ENCODE measurements around the gene TARS1.

Gene TARS1

DNA sequence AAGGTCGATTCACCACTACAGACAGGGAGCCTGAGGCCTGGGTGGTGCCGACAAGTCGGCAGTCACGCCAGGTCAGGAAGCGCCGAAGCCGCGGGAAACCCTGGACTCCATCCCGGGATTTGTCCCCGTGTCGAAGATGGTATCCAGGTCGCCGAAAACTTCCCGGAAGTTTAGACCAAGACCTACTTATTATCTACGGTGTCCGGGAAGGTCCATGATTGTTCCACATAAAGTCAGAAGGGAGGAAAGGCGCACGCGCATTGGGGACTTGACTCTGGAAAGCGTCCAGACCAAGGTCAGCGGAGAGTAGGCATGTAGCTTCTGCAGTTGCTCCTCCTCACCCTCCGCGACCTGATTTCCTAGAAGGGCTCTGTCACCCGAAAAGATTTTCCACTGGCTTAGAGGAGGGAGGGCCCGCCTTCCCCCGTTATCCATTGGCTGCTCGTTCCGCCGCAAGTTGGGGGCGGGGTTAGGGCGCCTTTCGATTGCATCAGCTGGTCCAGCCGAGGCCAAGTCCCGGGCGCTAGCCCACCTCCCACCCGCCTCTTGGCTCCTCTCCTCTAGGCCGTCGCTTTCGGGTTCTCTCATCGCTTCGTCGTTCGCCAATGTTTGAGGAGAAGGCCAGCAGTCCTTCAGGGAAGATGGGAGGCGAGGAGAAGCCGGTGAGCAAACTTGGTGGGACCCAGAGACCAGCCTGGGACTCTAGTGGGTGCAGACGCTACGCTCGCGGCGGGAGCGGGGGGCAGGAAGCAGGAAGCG lies at the start of gene TARS1:
TARS1 (plus strand) TSS at position 484 of the 759 bp plus-strand sequence; CDS start at position 606, 122 bp downstream.
- peak; percentile 100 for DNase-seq

DNA sequence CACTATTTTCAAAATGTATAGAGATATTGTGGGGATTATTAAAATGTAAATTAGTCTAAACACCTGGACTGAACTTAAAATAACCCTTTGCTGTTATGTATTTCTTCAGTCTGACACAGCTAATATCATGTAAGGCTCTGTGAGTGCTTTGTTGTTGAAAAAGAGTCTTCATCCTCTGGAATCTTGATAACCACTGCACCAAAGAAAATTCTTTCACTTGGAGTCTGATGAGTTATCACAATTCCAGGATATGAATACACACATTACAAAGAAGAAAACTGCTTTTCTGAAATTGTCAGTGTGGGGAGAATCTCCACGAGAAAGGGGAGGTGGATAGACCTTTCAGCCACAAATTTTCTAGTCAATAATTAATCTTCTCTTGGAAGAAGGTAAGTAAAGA lies 42.3 kb upstream of the TARS1 start:
- DNase-seq, result no peak

DNA sequence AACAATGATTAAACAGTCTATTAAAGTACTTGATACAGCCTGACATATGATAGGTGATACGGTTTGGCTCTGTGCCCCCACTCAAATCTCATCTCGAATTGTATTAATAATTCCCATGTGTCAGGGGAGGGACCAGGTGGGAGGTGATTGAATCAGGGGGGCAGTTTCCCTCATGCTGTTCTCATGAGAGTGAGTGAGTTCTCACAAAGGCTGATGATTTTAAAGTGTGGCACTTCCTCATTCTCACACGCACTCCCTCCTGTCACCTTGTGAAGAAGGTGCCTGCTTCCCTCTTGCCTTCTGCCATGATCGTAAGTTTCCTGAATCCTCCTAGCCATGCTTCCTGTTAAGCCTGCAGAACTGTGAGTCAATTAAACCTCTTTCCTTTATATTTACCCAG lies 40.1 kb upstream of the TARS1 start:
- no peak for DNase-seq

DNA sequence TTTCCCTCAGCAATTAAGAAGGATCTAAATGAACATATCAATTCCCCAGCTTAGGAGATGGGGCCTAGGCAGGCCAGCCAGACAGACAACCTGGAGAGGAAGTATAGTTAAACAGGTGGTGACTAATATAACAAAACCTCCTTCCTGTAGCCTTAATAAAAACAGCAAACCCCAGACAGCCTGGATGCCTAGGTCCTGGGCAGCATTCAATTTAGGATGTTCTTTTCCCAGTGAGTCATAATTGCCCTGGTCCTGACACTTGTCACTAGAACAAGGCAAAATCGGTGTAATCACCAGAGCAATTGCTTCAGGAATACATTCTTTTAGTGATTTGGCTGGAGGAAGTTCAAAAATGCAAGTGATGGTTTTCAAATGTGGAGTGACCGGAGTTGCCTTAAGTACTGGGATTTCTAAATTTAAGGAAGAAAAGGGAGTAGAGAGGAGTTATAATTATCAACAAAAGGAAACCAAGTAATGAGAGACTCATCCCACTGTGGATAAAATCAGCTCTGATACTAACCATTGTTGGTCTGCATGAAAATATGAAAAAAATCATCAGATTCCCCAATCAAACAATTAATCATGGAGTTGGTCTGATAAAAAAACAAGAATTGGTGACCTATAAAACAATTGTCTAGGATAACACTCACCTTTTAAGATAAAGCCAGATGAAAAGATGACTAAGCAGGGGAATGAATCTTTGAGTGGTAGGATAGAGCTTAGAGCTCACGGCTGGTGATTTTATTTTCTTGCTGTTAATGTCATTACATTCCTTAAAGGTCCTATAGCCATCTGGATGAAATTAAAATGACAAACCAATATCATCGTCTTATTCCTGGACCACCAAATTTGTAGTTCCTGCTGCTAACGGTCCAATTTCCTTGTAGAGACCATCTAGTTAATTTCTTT lies 39.0 kb upstream of the TARS1 start:
- DNase-seq, result no peak

DNA sequence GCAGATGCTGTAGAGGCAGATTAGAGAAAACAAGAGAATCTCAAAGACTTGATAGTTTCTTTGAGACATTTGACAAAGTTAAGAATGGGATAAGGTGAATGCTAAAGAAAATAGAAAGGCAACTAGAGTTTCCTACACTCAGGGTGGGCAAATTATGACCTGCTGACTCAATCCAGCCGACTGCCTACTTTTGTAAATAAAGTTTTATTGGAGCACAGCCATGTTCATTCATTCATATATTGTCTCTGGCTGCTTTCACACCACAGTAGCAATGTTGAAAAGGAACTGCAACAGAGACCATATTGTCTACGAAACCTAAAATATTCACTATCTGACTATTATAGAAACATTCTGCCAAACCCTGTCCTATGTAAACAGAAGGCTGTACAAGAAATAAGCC lies 37.6 kb upstream of the TARS1 start:
- no peak for DNase-seq

DNA sequence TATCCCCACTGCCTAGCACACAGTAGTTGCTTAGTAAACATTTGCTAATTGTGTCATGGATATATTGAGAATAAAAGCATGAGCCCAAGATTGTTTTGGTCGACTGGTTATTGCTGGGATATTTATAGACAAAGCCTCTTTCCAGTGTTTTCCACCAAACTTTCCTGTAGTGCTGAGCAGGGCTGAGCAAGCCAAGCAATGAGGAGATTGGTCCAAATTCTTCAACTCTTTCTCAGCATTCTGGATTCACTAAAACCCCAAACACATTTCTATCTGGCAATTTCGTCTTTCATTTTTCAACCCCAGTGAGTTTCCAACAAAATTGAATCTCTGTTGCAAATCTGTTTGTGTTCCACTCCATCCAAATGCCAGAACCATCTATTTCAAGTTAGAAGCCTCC lies 31.9 kb upstream of the TARS1 start:
- no peak for DNase-seq

DNA sequence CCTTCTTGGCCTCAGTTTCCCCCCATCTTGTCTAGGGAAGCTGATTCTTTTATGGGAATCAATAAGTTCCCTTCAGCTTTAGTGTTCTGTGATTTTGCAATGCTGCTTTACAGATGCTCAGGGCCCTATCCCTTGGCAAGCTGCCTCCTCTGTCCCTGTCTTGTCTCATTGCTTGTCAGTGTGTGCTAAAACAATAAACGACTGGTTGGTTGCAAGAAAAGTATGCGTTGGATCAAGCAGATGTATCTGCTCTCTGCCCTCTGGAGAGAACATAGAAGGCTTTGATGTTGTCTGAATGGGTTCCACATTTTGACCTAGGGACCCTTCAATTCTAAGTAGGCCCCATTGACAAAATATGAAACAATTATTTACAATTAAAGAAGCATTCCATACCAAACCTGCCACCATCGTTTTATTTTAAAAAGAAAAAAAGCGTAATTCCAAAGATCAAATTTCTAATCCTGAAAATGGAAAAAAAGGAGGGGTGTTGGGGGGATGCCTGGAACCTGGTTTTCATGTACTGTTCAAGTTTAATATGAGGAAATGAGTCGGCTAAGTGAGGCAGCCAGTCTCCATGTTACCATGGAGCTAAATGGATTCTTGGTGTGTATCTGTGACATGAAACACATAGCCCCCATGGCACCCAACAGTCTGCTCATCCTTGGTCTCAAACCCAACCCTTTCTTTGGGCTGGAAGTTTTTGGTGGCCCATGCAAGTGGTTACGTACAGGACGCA lies 31.2 kb upstream of the TARS1 start:
- DNase-seq, result no peak

DNA sequence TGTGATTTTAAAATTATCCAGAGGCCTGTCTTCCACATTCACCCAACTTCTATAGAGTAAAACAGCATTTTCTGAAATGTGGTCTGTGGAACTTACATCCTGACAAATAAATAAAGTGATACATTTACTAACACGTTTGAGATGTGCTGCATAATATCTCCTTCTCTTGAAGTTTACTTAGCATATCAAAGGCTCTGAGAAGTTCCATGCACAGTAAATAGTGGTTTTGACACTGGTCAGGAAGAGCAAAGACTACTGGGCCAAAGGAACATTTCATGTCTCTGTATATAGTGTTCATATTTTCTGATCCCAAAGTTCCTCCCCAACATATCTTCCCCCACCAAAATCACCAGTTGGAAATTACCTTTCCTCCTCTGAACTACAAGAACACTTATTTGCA lies 30.5 kb upstream of the TARS1 start:
- DNase-seq, result no peak

DNA sequence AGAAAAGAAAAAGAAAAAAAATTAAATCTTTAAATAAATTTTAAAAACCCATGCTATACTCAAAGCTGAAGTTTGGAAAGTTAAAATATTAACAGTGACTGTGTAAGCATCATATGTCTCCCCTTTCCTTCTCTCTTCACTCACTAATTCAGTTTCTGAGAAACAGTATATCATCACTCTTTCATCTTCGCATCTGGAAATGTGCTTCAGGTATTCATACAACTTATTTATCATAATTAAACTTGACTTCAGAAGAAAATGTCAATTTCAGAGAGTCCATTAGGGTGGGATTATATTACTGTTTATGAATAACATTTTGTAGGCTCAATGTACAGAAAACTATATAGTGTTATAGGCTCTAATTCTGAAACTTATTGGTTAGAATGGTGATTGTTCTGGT lies 29.3 kb upstream of the TARS1 start:
- DNase-seq, result no peak

DNA sequence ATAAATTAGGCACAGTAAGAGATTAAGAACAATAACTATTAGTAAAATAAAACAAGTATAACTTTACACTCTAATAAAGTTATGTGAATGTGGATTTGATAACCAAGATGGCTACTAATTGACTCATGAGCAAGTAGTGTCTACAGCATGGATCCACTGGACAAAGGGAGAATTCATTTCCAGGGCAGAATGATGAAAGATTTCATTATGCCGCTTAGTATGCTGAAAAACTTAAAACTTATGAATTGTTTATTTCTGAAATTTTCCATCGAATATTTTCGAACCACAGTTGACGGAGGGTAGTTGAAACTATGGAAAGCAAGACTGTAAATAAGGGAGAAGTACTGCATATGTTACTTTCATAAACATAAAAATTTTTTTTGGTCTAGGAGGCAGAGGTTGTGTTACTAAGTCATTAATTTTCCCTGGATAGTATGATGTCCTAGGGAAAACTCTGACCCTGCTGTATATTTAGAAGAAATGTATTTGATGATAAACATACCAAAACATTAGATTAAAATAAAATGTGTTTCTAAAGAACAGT lies 24.9 kb upstream of the TARS1 start:
- DNase-seq, result no peak

DNA sequence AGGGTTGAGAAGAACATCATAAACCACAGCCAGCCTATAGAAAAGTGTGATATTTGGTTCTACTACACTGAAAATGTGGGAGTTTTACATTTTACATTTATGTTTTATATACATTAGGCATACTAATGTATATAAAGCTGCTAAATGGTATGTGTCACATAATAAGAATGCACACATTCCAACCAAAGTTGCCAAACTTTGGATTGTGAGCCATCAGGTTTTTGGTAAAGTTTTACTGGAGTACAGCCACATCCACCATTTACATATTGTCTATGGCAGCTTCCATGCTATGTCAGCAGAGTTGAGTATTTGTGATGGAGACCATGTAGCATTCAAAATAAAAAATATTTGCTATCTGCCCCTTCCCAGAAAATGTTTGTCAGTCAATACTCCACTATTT lies 23.1 kb upstream of the TARS1 start:
- no peak for DNase-seq

DNA sequence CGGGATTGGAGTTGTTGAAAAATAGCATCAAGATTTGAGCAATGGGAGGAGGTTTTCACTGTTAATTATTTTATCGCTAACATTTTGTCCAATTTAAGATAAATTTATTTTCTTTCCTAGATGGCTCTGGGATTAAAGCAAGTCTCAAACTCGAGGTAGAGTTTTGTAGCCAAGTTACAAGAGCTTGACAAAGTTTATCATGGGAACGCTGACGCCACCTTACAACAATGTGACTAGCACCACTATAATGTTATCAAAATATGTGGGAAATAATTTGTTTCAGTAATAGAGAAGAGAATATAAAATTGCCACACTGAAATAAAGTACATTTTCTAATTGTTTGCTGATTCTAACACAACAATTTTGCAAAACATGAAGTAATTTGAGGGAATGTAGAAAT lies 19.8 kb upstream of the TARS1 start:
- DNase-seq, result no peak

DNA sequence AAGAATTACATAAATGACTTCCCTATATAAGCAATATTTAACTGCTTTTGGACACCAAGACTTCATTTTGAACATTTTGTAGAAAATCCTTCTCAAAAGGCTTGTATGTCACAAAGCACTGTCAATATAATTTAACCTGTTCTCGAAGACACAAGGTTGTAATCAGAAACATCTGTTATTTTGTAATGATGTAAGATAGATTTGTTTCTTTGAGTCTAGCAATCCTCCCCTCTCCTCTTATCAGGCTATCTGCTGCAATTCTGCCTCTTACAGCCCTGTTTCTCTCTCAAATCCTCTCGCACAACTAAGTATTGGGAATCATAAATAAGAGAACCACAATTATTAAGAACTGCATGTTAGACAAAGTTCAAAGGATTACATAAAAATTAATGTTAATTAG lies 18.6 kb upstream of the TARS1 start:
- DNase-seq, result no peak

DNA sequence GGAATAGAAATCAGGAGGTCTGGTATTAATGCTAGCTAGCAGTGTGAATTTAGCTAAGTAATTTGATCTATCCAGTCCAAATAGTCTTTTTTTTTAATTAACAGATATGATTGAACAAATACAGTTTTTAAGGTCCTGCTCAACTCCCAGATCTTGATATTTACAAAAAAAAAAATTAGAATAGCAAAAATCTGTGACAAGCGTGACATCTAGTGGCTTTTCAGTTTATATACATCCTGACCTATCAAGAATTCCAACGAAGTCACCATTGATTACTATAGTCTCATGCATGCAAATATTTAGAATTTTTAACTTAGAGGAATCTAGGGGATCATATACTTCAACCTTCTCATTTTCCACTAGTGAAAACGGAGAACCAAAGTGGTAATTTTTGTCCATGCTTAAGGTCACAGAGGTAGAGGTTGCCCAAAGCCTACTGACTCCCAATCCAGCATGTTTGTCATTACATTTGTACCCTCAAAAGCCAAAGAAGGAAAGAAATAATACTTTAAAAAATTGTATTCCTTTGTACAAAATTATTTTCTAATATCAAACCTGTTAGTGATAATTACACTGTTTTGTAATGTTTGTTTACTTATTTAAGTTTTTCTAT lies 17.6 kb upstream of the TARS1 start:
- DNase-seq, result peak; percentile 38

DNA sequence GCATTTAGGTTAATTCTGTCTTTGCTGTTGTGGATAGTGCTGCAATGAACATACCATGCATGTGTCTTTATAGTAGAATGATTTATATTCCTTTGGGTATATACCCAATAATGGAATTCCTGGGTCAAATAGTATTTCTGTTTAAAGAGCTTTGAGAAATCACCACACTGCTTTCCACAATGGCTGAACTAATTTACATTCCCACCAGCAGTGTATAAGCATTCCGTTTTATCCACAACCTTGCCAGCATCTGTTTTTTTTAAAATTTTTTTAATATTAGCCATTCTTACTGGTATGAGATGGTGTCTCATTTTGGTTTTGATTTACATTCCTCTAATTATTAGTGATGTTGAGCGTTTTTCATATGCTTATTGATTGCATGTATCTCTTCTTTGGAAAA lies 15.5 kb upstream of the TARS1 start:
- DNase-seq, result no peak

DNA sequence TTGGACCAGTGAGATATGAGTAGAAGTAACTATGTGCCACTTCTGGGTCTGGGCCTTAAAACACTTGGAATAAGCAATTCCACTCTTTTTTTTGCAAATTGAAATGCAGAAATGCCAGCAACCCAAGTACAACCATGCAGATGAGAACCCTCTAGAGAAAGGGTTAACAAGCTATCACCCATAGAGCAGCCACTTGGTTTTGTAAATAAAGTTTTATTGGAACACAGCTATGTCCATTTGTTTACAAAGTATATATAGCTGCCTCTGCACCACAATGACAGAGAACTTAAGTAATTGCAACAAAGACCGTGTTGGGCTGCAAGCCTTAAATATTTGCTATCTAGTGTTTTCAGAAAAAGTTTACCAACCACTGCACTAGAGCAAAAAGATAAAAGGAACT lies 9.8 kb upstream of the TARS1 start:
- DNase-seq, result no peak

DNA sequence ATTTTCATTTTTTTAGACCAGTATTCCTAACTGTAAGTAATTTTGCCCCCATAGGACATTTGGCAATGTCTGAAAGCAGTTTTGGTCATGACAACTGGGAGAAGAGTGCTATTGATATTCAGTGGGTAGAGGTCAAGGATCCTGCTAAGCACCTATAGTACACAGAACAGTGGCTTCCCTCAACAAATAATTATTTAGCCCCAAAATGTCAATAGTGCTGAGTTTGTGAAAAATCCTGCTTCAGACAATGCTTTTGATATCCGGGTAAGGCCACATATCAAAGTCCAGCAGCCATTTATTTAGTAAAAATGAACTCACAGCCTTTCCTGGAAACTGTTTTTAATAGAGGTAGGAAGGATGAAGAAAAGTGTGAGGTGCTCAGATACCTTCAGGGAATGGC lies 8.1 kb upstream of the TARS1 start:
- DNase-seq, result no peak

DNA sequence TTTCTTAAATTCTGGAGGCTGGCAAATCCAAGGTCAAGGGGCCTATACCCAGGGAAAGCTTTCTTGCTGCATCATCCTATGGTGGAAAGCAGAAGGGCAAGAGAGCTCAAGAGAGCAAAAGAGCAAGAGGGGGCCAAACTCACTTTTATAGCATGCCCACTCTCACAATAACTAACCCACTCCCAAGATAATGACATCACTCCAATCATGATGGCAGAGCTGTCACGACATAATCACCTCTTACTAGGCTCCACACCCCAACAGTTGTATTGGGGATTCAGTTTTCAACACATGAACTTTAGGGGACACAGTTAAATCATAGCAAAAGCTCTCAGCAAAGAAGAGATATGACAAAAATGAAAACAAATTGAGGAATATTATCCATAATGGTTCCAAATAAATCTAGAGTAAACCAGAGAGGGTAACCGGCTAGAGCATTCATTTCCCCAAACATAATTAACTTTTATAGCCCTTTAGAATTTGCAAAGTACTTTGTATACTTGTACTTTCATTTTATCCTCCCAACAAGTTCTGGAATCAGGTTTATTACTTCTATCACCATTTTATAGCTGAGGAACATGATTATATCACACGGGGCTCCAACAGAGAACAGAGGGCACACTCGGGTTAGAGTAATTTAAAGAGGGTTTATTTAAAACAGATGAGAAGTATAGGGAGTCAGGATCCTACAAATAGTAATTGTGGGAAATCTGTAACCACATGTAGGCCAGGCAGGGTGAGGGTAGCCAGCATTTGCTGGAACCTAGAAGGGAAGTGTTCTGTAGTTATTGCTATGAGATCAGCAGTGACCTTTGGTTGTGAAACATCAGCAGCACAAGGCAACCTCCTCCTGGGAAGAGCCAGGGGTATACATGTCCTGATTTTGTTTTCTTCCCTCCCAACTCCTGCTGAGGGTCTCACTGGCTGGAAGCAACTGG lies 7.2 kb upstream of the TARS1 start:
- DNase-seq, result no peak

DNA sequence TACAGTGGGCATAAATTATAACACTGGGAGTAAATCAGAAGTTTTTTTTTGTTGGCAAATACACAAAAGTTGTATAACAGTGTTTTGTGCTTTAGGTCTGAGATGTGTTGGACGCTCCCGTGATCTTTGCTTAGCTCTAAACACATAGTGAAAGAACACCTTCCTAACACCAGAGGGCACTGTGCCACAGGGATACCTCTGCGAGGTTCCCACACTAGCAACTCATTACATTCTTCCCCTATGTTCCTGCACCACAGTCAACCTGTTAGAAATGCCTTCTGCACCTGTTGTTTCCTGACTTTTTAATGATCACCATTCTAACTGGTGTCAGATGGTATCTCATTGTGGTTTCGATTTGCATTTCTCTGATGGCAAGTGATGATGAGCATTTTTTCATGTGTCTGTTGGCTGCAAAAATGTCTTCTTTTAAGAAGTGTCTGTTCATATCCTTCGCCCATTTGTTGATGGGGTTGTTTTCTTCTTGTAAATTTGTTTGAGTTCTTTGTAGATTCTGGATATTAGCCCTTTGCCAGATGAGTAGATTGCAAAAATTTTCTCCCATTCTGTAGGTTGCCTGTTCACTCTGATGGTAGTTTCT lies 4.8 kb upstream of the TARS1 start:
- peak; percentile 38 for DNase-seq

DNA sequence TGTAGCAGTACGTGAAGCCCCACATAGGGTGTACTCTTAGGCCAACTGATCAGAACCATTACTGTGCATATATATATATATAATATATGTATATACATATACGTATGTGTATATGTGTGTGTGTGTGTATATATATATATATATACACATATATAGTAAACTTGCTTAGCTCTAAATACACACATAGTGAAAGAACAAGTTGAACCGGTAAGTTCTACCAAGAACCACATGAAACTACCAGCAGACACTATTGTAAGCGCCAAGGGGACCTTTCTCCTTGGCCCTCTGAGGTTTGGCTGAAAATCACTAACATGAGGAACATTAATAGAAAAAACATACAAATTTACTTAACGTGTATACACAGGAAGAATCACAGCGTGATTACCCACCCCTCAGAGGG lies 1.8 kb upstream of the TARS1 start:
- no peak for DNase-seq

DNA sequence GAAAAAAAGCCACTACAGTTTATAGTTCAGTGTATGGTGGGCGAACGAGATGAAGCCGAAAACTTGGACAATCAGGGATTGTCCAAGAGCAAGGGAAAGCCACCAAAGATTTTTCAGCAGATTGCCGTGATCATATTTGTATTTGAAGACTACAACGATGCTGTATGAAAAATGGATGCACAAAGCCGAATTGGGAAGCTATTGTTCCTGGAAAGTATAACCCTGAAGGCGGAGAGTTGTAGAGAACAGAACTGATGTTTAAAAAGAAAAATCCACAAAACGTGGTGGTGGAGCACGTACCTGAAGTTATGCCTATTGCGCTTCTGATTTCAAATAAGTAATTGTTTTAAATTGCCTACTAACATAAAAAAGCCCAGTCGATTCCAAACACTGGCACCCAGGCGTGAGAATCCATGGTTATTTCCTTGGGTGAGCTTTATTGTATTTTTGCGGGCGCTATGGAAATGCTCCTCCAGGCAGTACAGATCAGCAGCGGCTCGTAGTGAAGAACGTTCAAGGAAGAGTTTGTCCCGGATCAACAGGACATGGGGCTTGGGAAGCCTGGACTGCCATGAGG lies 772 bp upstream of the TARS1 start:
- DNase-seq, result no peak
